Caco-2 (cell line): ENCODE data around the gene BEST3. TPM values are rescaled to one million over a fixed set of nuclear protein-coding genes. Genes with fewer than 3 reads are reported as not detected.

Experiments
- BruUV-seq: library from RNA; stranded (reverse); fragments of 400-500 nt; replicated peaks from 2 replicates; lab custom pipeline; 2021; lab: Mats Ljungman, UMichigan
- CTCF ChIA-PET: fragments of 300-600 bp; sonication (Branson Sonifier 250); formaldehyde crosslinking; loops from one replicate; lab custom pipeline; 2022; ENCODE audit warnings: antibody characterized with exemption; lab: Charles Lee
- POLR2A ChIA-PET: fragments of 300-600 bp; sonication (Branson Sonifier 250); formaldehyde crosslinking; loops from one replicate; lab custom pipeline; 2022; ENCODE audit warnings: antibody characterized with exemption; lab: Charles Lee
- DNase-seq, 2 experiments: peaks; one replicate each; pipeline versions ENCODE4 v3.0.0 to v3.0.0-alpha.2; 2020 to 2022
- H3K27me3 ChIP-seq: replicated peaks from 2 replicates; pipeline ENCODE4 v1.6.0; 2011; ENCODE audit warnings: low read length; ENCODE audit not compliant: control insufficient read depth, insufficient read depth
- H3K36me3 ChIP-seq: 2 replicates; pipeline ENCODE4 v1.5.1; 2011; ENCODE audit warnings: low read length; ENCODE audit not compliant: control insufficient read depth, insufficient read depth
- H3K4me1 ChIP-seq: fragments of 250-450 bp; sonication (Bioruptor Pico); 2 replicates; pipeline ENCODE4 v1.5.1; 2020; ENCODE audit warnings: mild to moderate bottlenecking
- H3K4me3 ChIP-seq: 2 replicates; pipeline ENCODE4 v1.5.1; 2011; ENCODE audit warnings: low read depth, mild to moderate bottlenecking, control low read depth, low read length
- H3K9me3 ChIP-seq: fragments of 250-450 bp; sonication (Bioruptor Pico); 2 replicates; pipeline ENCODE4 v1.5.1; 2020; ENCODE audit warnings: mild to moderate bottlenecking, moderate library complexity
- H3K27ac Mint-ChIP-seq: one replicate; pipeline ENCODE4 v1.8.0; 2022; ENCODE audit warnings: mixed read lengths; ENCODE audit not compliant: unreplicated experiment
- H3K27me3 Mint-ChIP-seq: one replicate; pipeline ENCODE4 v1.8.0; 2022; ENCODE audit warnings: mixed read lengths; ENCODE audit not compliant: insufficient read depth, unreplicated experiment
- H3K36me3 Mint-ChIP-seq: one replicate; pipeline ENCODE4 v1.8.0; 2022; ENCODE audit warnings: mild to moderate bottlenecking, mixed read lengths; ENCODE audit not compliant: insufficient read depth, unreplicated experiment
- H3K4me1 Mint-ChIP-seq: one replicate; pipeline ENCODE4 v1.8.0; 2022; ENCODE audit warnings: low read depth, mixed read lengths; ENCODE audit not compliant: unreplicated experiment
- H3K4me3 Mint-ChIP-seq: one replicate; pipeline ENCODE4 v1.8.0; 2022; ENCODE audit warnings: mild to moderate bottlenecking, moderate library complexity, mixed read lengths; ENCODE audit not compliant: unreplicated experiment
- H3K9me3 Mint-ChIP-seq: one replicate; pipeline ENCODE4 v1.8.0; 2022; ENCODE audit warnings: mixed read lengths; ENCODE audit not compliant: unreplicated experiment
- intact Hi-C: fragments of 100-400 bp; cut with micrococcal nuclease; formaldehyde crosslinking; loops from one replicate; pipeline ENCODE4 v1.10.0; 2022; ENCODE audit not compliant: unreplicated experiment
- total RNA-seq: library from RNA; stranded (reverse); gene quantifications from 2 replicates; pipeline ENCODE4 v1.2.3, GENCODE V29; 2022
- TF ChIP-seq, protein P1 (sequence below), 2 experiments: fragments of 200-600 bp in 1 of 2; IDR thresholded peaks; 1 replicate in 1 of 2; 2 replicates in 1 of 2; pipeline versions ENCODE4 v1.5.1 to v1.8.0; 2011 to 2022; ENCODE audit warnings: antibody characterized with exemption in 1 of 2, control low read depth in 1 of 2, inconsistent platforms in 1 of 2, low read depth in 1 of 2, low read length in 1 of 2, mild to moderate bottlenecking in 1 of 2, moderate library complexity in 1 of 2; ENCODE audit not compliant: insufficient read depth in 1 of 2, severe bottlenecking in 1 of 2, unreplicated experiment in 1 of 2

The BEST3 gene
- total RNA-seq, 1 experiment from 2014 or later = 1.3 TPM

DNA sequence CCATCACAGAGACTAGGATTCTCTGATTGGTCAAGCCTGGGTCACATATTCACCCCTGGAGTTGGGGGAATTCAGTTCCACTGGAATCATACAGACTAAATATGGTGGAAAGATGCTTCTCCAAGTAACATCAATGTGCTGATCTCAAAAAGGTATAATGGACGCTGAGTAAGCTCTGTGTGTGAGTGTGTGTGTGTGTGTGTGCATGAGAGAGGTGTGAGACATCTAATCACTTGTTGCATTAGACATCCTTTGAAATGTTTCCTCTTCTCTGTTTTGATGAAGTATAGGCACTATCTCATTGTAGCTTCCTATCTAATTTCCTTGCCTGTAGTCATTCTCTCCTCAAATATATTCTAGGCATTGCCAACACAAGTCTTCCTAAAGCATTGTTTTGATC lies 34.5 kb upstream of the BEST3 start:
- BruUV-seq = no TSS peak
- CTCF ChIA-PET = no interaction called here
- Mint-ChIP-seq H3K27me3 (peaks cover 3% of the 10 kb centered on the region), H3K4me1 (no peaks in the 10 kb centered on the region), H3K4me3 (no peak overlapping the region), H3K36me3 (no peaks in the 10 kb centered on the region), H3K9me3 (no peaks in the 10 kb centered on the region), H3K27ac (no peak overlapping the region)
- TF ChIP-seq, protein P1, sequence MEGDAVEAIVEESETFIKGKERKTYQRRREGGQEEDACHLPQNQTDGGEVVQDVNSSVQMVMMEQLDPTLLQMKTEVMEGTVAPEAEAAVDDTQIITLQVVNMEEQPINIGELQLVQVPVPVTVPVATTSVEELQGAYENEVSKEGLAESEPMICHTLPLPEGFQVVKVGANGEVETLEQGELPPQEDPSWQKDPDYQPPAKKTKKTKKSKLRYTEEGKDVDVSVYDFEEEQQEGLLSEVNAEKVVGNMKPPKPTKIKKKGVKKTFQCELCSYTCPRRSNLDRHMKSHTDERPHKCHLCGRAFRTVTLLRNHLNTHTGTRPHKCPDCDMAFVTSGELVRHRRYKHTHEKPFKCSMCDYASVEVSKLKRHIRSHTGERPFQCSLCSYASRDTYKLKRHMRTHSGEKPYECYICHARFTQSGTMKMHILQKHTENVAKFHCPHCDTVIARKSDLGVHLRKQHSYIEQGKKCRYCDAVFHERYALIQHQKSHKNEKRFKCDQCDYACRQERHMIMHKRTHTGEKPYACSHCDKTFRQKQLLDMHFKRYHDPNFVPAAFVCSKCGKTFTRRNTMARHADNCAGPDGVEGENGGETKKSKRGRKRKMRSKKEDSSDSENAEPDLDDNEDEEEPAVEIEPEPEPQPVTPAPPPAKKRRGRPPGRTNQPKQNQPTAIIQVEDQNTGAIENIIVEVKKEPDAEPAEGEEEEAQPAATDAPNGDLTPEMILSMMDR (IDR thresholded peaks at IDR 0.05; ENCODE audit: insufficient read depth in 1 of 2, low read depth in 1 of 2, low read length in 1 of 2, severe bottlenecking in 1 of 2, unreplicated experiment in 1 of 2) = no peak
- Histone ChIP-seq H3K4me3 (no peak overlapping the region), H3K9me3 (no peaks in the 10 kb centered on the region), H3K27me3 (no peaks in the 10 kb centered on the region), H3K36me3 (no peaks in the 10 kb centered on the region), H3K4me1 (0 out of 2 replicates have a peak, but pooled peaks cover 4% of the 10 kb centered on the region)
- no peak for DNase-seq
- intact Hi-C loops = loop anchor here (10.0 kb wide), 1 partner anchor 399 kb away; no protein-coding TSS in a partner anchor
- POLR2A ChIA-PET = no interaction called here

DNA sequence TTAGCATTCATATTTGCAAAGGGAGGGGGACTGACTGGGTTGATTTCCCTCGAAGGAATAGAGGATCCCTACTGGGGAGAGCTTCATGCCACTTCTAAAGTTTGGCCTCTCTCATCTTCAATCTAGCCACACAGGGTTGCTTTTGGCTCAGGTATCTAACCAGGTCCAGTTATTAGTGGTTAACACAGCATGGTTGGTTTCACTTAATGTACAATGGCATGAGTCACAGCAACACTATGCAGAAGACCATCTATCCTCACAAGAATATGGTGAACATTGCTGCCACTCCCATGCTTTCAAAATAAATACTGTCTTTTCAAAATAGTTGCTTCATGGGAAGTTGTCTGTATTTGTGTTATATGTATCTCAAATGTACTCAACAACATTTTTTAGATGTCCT lies 33.0 kb upstream of the BEST3 start:
- no peaks in the 10 kb centered on the region for H3K36me3 ChIP-seq
- ChIA-PET POLR2A (no interaction called here), CTCF (no interaction called here)
- H3K4me3 ChIP-seq = no peak overlapping the region
- Mint-ChIP-seq H3K4me1 (no peaks in the 10 kb centered on the region), H3K27ac (no peak overlapping the region), H3K4me3 (no peak overlapping the region), H3K27me3 (peaks cover 3% of the 10 kb centered on the region), H3K36me3 (no peaks in the 10 kb centered on the region), H3K9me3 (no peaks in the 10 kb centered on the region)
- H3K9me3 ChIP-seq = no peaks in the 10 kb centered on the region
- TF ChIP-seq, protein P1 (IDR thresholded peaks at IDR 0.05; ENCODE audit: insufficient read depth in 1 of 2, low read depth in 1 of 2, low read length in 1 of 2, severe bottlenecking in 1 of 2, unreplicated experiment in 1 of 2) = no peak
- no peak for DNase-seq
- intact Hi-C loops = loop anchor here (10.0 kb wide), 1 partner anchor 397 kb away; no protein-coding TSS in a partner anchor
- H3K27me3 ChIP-seq = no peaks in the 10 kb centered on the region
- no peaks in the 10 kb centered on the region for H3K4me1 ChIP-seq
- no TSS peak for BruUV-seq

DNA sequence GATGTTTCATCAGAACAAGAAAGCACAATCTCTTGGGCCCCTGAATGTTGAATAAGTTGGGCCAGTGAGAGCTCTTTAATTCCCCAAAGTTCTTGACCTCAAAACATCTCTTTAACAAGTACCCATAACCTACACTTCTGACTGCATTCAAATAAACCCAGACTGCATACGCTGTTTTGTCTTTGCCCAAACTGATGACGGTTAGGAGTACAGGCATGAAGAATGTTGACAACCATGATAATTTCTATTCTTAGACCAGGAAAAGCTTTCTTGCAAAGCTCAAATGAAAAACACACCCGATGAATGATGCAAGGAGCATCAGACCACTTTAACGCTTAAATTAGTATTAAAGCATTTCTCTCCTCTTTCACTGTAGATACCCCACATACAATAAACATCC lies 27.8 kb upstream of the BEST3 start:
- Histone ChIP-seq H3K4me3 (no peak overlapping the region), H3K27me3 (no peaks in the 10 kb centered on the region), H3K9me3 (no peaks in the 10 kb centered on the region), H3K4me1 (no peaks in the 10 kb centered on the region), H3K36me3 (no peaks in the 10 kb centered on the region)
- TF ChIP-seq, protein P1 (IDR thresholded peaks at IDR 0.05; ENCODE audit: insufficient read depth in 1 of 2, low read depth in 1 of 2, low read length in 1 of 2, severe bottlenecking in 1 of 2, unreplicated experiment in 1 of 2) = no peak
- Mint-ChIP-seq H3K27ac (no peak overlapping the region), H3K27me3 (peaks cover 8% of the 10 kb centered on the region), H3K9me3 (no peaks in the 10 kb centered on the region), H3K4me1 (no peaks in the 10 kb centered on the region), H3K4me3 (no peak overlapping the region), H3K36me3 (no peaks in the 10 kb centered on the region)
- BruUV-seq = no TSS peak
- CTCF ChIA-PET = no interaction called here
- no peak for DNase-seq
- POLR2A ChIA-PET = no interaction called here
- intact Hi-C loops = no loop called here
